Keratinocyte (primary cell): Measurements from ENCODE around the gene PDE8A.
"Not testable (repeated sequence)": the region's sequence is repeated elsewhere in the genome, so short reads cannot be mapped to it uniquely, and the experiment has no call there.

Experiments used
- CTCF ChIP-seq, 3 experiments: IDR thresholded peaks in 1 of 3; conservative IDR thresholded peaks in 1 of 3; optimal IDR thresholded peaks in 1 of 3; 2 replicates in 2 of 3; 3 replicates in 1 of 3; pipeline versions ENCODE3 to v1.5.1; 2011; ENCODE audit warnings: low read length in 3 of 3, mild to moderate bottlenecking in 3 of 3, moderate library complexity in 2 of 3, control low read depth in 1 of 3, inconsistent platforms in 1 of 3; ENCODE audit not compliant: insufficient read depth in 2 of 3; ENCODE audit errors: extremely low read depth in 1 of 3
- EZH2 ChIP-seq: IDR thresholded peaks from one replicate; pipeline ENCODE4 v1.6.1; 2012; ENCODE audit warnings: inconsistent platforms, mild to moderate bottlenecking, low read length, moderate library complexity

- not testable (repeated sequence) for TF ChIP-seq CTCF (optimal IDR thresholded peaks at IDR 0.05 in 1 of 3, IDR thresholded peaks at IDR 0.05 in 1 of 3, conservative IDR thresholded peaks at IDR 0.05 in 1 of 3; ENCODE audit: extremely low read depth in 1 of 3, insufficient read depth in 2 of 3, low read length in 3 of 3); EZH2
Measured at GRCh38 chr15:84997214-84997613, 15.6 kb downstream of the PDE8A start.
